HL-60/S4 treated with phorbol 12-myristate 13-acetate at 8.2 ng/mL for 4 days and 3 days (cell line): ENCODE results near the gene GPRC5B.

Experiments
- in situ Hi-C: fragments of 300-500 bp; cut with MboI; formaldehyde crosslinking; loops from 2 replicates; pipeline ENCODE4 v1.15.0; 2022; ENCODE audit warnings: low sequenced_read_pairs

The GPRC5B gene

DNA sequence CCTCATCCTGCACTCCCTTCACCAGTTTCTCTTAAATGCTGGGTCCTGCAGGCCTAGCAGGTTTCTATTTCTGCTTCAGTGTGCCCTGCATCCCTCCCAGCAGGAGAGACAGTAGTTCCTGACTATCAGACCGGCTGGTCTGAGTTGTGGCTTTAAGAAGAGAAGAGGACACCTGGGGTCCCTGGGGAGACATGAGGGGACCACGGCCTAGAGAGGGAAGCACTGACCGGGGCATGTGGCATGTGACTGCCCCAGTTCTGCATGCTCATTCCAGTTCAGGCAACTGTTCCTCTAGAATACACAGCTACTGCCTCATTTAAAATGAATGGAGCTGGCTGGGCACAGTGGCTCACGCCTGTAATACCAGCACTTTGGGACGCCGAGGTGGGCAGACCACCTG is 61.3 kb downstream of the GPRC5B start:
- in situ Hi-C loops, result no loop called here

DNA sequence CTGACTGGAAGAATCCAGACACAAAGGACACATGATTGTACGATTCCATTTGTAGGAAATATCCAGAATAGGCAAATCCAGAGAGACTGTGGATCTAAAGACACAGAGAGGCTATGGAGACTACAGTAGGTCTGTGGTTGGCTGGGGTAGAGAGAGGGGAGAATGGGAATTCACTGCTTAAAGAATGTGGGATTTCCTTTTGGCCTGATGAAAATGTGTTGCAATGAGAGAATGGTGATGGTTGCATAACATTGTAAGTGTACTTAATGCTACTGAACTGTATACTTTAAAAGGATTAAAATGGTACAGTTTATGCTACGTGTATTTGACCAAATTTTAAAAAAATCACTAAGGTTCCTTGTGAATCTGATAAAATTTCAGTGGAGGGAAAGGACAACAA is 62.1 kb downstream of the GPRC5B start:
- in situ Hi-C loops, result no loop called here

DNA sequence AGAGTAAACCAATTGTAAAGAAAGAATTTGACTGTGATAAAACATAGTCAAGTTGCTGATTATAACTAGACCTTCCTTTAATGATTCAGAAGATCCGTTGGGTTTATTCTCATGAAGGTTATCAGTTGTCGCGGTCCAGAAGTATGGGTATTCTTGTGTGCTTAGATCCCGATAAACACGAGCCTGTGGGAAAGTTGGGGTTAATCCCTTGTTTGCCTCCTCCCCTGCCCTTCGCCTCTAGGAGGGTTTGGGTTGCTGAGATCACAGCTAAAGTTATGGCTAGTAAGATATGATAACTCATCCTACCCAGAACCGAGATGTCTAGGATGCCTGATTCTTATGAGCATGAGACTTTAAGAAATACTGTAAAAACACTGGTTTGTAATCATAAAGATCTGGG is 66.8 kb downstream of the GPRC5B start:
- in situ Hi-C loops, result no loop called here

DNA sequence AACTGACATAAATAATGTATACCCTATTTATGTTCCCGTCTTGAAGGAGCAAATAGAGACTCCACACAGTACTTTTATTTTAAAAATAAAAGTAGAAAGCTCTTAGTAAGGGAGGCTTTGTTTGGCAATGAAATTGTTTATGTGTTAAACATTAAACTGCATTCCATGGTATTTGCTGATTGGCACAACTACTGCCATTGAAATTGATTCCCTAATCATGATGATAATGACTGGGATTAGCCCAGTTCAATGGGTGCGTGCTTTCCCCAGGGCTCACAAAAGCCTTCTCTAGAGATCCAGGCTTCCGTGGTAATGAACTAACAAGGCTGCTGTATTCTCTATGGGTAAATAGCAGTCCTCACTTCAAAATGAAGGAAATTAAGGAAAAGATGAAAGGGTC is 67.5 kb downstream of the GPRC5B start:
- in situ Hi-C loops, result no loop called here

- in situ Hi-C loops, result no loop called here
Observed at GRCh38 chr16:19815418-19815817, 69.2 kb downstream of the GPRC5B start.

- in situ Hi-C loops, result no loop called here
Observed at GRCh38 chr16:19812986-19813385, 71.7 kb downstream of the GPRC5B start.

GRCh38 chr16:19810817-19811731 is 73.6 kb downstream of the GPRC5B start:
- in situ Hi-C loops, result no loop called here

DNA sequence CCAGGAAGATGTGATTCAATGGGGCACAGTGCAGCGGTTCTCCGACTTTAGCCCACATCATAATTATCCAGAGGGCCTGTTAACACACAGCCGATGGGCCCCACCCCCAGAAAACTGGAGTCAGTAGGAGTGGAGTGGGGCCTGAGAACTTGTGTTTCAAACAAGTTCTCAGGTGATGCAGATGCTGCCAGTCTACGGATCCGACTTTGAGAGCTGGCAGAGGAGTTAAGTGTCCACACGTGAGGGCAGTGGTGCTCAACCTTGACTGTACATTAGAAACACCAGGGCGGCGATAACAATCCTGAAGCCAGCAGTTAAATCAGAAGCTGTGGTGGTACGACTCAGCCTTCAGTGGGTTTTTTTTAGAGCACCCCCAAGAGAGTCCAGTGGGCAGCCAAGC is 75.0 kb downstream of the GPRC5B start:
- in situ Hi-C loops, result no loop called here

GRCh38 chr16:19809121-19809635 is 75.5 kb downstream of the GPRC5B start:
- in situ Hi-C loops, result no loop called here

- in situ Hi-C loops, result no loop called here
Observed at GRCh38 chr16:19808061-19808641, 76.5 kb downstream of the GPRC5B start.
